DMS79 treated with DMSO at 0.1 percent for 48 hours (cell line): ENCODE results near the gene NUAK1.

Experiments
- DNase-seq: peaks from one replicate; lab custom pipeline; 2025; lab: John Stamatoyannopoulos, UW

Gene NUAK1

DNA sequence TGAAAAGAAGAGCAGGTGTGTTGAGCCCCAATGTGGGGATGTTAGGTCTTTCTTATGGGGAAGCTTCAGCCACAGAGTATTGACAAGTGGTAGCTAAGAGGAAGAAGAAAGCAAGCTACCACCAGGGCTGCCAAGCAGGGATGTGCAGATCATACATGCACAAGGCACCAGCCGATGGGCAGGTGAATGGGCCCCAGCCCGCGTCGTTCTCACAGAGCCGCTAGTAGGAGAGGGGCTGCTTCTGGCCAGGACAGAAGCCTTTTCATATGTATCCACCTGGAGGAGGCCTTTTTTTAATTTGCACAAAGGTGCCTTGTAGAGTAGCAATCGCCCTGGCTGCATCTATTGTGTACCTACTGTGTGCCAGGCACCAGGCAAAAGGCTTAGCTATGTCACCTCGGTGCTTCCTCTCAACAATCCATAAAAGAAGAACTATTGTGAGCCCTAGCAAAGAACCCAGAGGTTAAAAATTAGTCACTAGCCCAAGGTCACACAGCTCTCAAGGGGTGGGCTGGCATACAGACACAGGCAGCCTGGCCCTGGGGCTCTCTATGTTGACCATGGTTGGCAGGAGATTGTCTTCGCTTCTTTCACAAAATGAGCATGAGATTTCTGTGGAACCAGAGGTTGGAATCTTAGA is 8.2 kb downstream of the NUAK1 start:
- DNase-seq = no peak

DNA sequence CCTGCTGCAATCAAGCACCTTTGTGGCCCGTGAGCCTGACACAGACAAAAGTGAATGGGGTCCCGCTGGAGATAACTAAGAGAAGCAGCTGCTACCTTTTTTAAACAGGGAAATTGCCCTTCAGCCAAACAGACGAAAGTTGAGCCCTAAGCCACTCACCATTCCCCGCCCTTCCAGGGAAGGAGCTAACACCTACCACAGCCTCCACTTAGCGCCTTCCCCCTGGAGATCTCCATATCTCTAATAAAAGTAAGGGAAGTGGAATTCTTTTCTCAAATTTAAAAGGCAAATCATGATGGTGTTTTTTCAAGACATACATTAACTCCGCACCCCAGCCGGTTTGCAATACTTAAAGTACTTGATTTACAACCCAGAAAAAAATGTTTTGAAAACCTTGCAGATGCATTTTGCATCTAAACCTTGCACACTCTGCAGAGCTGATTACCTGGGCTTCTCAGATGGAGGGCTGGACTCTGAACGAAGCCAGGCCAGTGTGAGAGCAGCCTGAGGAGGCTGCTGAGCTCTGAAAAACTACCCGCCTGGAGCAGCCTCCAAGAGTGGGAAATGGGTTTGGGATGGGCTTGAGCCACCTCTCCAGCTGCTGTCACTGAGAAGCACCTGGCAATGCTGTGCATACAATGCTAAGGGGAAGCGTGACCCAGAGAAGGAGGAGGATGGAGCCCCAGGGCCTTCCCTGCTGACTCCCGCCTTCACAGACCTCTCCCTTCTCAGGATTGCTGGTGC is 10.0 kb downstream of the NUAK1 start:
- peak; percentile 90 for DNase-seq

DNA sequence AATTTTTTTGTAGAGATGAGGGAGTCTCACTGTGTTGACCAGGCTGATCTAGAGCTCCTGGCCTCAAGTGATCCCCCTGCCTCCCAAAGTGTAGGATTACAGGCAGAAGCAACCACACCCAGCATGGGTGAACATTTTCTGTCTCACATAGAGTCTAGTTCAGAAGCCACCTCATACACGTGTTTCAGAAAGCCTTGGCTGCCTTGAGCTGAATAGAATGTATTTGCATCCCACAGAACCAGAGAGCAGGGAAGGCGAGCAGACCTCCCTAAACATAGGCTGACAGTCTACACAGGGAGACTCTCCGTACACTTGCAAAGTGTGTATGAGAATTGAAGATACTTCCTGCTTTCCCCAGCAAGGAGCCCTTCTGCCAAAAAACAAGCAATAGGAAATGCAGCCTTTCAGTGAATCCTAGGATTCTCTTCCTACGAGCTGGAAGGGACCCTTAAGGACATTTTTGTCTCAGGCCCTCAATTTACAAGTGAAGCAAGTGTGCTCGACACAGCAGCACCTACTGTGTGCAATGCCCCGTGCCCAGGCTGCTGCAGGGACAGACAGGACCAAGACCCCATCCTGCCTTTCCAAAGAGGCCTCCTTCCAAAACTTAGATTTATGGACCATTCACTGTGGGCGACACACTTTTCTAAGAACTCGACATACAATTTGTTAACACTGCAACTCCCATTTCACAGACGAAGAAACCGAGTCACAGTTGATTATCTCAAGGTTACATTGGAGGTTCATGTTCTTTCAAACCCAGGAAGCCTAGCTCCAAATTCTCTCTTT is 11.2 kb downstream of the NUAK1 start:
- no peak for DNase-seq

DNA sequence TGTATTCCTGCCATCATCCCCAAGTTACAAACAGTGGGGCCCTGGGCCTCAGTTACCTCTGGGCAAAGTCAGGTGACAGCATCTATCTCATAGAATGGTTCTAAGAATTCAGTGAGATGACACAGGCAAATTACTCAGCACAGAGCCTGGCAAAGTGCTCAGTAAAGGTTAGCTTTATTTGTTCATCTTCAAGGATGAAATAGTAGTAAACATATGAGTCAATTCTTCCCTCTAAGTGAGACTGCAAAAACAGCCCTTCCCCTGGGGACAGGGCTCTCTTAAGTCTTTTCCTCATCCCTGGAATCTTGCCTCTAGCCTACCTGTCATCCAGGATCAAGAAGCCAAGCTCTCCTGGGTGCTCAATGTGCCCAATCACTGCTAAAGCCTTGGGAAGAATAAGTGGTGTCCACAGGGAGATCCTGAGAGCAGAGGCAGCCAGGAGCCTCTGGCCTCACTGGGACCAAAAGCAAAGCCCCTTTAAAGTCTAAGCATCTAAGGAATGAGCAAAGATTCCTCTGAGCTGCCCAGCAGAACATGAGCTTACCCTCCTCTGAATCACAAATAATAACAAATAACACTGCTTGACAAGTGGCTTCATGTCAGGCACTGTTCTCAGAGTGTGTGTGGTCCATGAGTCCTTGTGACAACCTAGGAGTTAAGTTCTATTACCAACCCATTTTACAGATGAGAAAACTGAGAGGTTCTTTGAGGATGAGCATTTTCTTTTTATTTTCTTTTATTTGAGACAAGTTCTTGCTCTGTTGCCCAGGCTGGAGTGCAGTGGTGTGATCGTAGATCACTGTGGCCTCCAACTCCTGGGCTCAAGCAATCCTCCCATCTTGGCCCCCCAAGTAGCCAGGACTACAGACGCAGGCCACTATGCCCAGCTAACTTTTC is 12.1 kb downstream of the NUAK1 start:
- DNase-seq = no peak

DNA sequence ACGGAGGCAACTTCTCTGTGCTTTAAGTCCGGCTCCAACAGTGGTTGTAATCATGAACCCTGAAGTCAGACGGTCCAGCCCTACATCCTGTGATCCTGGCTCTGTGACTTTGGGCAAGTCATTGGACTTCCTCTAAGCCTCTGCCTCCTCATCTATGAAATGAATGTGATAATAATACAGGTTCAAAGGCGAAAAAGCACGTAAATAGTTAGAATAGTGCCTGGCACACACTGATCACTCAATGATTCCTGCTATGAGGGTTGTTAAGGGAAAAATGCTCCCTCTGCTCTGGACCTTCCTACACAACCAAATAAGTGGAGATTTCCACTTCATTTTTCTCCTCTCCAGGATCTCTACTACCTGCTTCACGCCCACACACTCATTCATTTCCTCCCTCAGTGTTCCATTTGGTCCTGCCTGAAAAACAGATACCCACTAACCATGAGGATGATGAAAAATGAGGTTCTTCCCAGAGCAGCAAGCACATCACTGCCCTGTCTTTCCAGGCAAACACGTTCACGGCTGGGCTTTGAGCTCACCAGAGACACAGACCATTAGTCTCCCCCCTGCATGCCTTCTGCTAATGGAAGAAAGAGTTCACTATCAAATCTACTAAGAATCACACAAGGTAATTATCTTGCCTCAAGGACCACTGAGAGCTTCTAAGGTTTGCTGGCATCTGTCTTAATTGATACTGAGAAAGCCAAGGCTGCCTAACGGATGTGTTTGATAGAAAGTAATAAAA is 13.2 kb downstream of the NUAK1 start:
- DNase-seq = peak; percentile 90

DNA sequence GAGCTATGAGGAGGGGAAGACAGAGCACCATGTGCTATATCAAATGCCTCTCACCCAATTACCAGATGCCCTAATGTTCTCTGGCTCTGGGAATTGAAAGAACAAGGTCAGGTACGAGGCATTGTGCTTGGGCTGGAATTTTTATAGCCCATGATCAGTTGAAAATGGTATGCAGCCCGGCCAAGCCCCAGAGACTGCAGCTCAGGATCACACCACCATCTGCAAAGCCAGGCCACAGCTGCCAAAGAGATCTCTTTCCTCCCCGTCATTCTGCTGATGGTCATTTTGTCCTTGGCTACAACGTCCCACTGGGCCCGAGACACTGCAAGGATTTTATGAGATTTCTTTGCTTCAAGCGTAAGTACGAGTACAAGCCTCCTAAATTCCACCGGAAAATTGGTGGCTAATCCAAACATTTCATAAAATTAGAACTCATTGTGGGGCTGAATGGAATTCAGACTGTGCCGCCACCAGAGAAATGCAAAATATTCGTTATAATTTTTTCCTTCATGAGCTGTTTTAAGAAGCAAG is 15.1 kb downstream of the NUAK1 start:
- DNase-seq = no peak

DNA sequence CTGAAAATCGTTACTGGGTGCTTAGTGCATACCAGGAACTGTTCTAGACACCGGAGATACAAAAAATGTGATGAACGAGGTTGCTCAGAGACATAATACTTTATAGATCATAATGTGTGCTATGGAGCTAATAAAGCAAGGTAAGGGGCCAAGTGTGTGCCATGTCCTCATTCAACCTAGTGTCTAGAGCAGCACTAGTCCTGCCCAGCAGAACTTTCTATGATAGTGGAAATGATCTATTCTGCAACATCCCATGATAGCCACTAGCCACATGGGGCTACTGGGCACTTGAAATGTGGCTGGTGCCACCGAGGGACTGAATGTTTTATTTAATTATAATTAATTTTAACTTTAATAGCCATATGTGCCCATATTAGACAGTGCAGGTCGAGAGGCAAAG is 15.6 kb downstream of the NUAK1 start:
- no peak for DNase-seq

DNA sequence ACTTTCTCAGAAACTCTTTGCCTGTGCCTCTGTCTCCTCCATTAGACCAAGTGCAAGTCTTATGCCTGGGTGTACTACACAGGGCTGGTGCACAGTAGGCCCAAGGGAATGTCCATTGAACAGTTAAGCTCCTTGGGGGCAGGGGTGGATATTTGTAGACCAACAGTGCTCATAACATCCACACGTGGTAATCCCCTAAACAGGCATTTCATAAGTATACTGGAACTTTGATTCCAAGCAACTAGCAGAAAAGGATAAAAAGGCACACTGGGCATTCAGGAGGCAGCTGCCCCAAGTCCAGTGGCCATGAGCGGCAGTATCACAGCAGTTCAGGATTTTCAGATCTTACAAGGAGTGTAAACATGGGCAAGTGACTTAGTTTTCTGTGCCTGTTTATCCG is 16.8 kb downstream of the NUAK1 start:
- no peak for DNase-seq

DNA sequence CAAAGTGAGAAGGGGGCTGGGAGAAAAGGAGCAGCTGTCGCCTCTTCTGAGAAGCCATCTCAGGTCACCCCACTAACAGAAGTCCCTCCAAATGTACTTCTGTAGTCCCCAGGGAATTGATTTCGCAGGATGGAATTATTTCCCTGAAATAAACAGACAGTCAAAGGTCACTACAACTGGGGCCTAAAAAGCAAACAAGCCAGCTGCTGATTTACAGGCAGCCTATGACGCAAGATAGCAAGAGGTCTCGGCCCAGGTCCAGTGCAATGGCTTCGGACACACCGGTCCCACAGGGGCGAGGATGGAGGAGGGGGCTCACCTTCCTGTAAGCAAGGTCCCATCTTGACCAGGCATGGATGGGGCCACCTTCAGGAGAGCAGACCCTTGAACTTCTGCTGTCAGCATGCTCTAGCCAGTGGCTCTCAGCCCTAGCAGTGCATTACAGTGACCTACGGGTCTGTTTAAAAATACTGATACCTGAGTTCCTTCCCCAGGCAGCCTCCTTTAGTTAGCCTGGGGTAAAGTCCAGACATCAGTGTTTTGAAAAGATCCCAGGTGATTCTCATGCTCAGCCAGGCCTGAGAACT is 18.1 kb downstream of the NUAK1 start:
- DNase-seq = no peak

DNA sequence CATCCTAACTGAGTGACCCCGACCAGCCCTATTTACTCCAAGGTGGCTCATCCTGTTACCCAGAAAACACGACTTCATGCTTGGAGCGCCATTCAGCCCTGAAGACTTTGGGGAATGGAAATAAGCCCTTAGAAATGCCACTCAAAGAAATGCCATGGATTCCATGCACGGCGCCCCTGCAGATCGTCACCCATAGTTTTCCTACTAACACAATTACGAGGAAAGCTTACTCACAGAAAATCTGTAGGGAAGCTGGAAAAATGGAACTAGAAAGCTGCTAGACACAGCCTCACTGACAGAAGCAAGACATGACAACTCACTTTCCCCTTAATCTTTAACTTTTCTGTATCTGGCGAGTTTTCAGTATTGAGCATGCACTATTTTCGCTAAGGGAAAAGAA is 19.5 kb downstream of the NUAK1 start:
- no peak for DNase-seq

DNA sequence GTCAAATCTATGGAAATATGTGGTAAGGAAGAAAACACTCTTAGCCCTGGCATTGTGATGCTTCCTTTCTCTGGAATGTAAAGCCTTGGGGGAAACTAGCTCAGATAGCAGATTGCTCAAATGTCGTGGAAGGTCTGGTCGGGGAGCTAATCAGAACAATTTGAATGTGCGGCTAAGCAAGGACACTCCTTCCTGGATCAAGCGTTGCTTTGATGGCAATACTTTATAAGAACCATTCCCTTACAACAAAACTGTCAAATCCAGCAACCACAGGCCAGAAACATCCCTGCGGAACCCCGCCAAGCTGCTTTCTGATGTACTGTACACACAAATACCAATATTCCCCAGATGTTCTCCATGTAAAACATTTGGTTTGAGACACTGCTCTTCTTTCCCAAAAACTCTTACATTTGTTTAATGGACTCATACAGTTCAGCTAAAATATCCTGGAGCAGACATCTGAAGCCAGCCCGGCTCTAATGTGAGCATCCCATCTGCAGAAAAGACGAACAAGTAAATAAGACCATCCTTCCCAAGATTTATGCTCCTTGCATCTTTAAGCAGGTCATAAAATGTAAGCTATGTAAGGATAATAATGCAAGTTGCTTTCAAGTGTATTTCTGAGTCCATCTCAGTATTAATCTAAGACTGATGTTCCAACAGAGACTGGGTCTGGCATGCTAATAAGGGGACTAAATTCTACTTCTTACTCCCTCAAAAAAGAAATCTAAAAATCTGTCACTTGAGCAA is 20.2 kb downstream of the NUAK1 start:
- no peak for DNase-seq

DNA sequence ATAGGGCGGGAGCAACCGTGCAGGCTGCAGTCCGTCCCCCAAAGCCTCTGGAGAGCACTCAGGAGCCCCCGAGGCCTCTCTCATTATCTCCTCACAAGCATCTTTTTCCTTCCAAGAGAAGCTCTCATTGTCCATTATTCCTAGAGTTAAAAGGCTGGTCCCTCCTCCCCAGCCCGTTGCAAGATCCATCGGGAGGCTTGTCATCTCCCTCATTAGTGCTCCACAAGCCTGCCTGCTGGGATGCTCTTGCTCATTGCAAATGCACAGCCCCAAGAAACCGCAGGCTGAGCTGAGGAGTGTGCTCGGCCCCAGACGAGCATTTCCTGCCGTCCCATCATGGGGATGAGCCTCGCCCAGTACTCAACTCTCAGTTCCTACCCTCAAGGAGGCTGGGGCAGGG is 23.3 kb downstream of the NUAK1 start:
- DNase-seq = peak; percentile 30

DNA sequence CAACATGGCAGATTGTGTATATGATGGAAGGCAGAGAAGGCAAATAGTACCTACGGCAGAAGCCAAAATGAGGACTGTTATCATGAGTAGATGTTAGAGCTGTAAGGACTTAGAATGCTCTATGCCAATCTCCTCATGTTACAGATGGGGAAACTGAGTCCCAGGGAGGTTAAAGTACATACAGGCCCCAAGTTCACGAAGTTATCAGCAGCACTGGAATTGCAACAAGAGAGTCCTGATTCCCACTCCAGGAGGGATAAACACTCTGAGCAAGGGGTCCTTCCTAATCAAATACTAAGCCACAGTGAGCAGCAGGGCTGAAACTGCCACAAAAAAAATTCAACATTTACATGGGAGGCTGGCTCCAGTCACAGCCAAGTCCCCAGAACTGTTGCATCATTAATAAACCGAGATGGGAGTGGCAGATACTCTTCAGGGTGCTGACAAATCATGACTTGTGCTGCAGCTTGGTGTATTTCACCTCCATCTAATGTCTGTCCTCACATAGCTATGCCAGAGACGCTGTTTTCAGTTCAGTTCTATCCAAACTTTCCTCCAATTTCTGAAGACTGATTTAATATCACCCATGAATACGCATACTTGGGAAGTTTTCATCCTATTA is 24.2 kb downstream of the NUAK1 start:
- DNase-seq = peak; percentile 18

DNA sequence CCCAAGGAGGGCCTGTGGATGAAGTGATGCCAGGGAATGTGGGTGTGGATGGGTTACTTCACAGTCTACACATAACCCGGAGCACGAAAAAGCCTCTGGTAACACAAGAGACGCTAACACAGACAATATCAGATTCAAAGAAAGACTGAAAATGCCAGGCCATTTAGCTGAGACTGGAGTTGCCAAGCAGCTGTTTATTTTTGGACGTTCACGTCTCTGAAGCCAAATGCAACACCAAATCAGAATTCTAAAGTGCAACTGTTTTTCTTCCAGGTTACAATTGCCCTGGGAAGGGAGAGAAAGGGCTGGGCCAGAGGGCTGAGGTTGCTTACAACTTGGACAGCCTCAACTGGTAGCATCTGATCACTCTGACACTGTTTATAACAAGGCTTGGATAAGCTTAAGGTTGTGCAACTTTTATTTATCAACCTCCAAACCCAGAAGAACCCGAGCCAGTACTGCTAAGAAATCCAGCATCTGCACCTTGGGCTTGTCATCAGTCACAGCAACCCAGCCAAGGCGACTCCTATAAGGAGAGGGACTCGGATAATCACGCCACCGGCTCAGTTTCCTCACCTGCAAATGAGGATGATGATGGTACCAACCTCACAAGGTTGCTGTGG is 24.8 kb downstream of the NUAK1 start:
- DNase-seq = no peak

DNA sequence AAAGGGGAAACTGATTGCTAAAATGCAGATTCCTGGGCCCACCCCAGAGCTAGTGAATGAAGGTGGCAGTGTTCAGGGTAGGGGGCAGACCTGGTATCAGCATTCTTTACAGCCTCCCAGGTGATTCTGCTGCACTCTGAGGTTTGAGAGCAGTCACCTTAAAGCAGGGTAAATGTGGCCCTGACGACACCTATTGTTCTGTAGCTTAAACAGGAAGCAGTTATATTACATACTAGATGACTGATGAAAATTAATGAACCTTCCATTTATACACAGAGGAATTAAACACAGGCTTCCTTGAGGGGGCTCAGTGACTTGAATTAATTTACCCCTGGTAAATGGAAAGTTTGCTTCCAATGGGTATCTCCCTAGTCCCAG is 25.3 kb downstream of the NUAK1 start:
- DNase-seq = no peak

DNA sequence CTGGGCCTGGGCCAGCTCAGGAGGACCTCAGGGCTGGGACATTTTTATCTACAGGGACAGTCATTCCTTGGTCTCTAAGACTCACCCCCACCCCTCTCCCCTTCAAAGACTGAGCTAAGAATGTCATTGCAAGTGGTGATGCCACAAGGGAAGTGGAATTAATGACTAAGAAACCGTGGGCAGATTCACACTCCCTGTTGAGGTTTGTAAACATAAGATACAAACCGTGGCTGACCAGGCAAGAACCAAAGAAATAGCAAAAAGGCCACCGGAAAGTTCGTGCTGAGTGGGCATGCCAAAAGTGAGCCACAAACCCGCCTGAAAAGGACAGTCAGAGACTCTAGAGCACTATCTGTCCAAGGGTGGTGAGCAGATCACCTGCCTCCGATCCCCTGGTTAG is 25.7 kb downstream of the NUAK1 start:
- no peak for DNase-seq

DNA sequence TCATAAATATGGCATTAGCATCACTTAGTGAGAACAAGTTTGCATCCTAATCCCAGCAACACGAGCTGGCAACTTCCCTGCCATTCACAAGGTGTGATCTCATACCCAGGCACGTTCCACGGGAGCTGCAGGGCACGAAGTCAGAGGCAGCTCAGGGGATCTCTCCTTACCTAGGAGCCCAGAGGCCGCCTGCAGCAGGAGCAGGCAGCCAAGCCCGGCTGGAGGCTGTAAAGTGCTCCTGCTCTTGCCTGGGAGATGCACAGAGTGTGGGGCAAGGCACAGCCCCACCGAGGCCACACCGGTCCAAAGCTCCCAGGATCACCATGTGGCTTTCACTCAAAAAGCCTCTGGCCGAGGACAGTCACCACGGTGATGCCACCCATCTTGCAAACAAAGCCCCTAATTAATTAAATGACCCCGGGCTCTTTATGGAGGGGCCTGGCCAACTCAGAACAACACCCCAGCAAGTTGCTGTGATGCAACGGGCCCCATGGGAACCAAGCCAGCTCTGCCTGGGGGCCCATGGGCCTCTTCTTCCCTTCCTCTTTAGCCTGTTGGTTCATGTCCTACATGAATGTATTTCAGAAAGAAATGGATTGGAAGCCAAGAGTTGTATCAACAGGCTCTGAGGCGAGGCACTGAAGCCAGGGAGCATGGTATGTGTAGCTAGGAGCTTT is 26.5 kb downstream of the NUAK1 start:
- peak; percentile 44 for DNase-seq

DNA sequence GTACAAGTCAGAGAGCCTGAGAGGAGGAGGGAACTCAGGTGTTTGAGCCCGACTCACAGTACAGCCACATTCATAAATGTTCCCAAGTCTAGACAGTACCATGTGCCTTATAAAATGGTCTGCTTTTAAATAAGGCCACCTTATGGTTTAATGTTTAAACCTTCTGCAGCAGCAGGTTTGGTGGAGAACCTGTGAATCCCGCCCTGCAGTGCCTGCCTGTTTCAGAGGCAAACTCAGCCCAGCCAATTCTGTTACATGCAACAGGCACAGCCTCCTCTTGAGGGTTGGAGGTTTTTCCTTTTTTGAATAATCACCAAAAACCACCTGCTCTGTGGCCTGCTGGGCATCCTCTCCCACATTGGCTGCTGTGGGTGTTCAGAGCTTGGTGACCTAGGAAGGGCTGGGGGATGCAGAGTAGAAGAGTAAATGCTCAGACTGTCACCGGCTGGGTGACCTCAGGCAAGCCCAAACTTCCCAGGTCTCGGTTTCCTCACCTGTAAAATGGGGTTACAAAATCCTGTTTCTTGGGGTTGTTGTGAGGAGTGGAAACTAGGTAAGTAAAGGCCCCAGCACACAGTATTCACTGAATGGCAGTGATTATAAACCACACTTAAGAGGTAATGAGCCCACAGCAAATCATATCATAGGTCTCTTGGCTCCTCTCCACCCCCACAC is 28.0 kb downstream of the NUAK1 start:
- no peak for DNase-seq
